GM23338 (cell line): ENCODE measurements around the gene DLG4. TPM values are rescaled to one million over a fixed set of nuclear protein-coding genes. Genes with fewer than 3 reads are reported as not detected.

Experiments
- ATAC-seq: fragments of 200-7000 bp; cut with Tn5 transposase; 3 replicates; pipeline ENCODE4 v1.9.1; 2020
- DNase-seq: peaks from one replicate; pipeline ENCODE4 v3.0.0-alpha.2; 2015; ENCODE audit warnings: low spot score
- H2AFZ ChIP-seq: fragments of 200-600 bp; sonication (generic); 2 replicates; pipeline ENCODE4 v1.8.0; 2016; ENCODE audit warnings: antibody characterized with exemption, mild to moderate bottlenecking, moderate library complexity
- H3F3A ChIP-seq: fragments of 200-600 bp; sonication (generic); replicated peaks from 2 replicates; pipeline ENCODE4 v1.8.0; 2017; ENCODE audit warnings: antibody characterized with exemption, mixed run types, low read depth
- H3K27ac ChIP-seq: fragments of 200-600 bp; sonication (generic); 2 replicates; pipeline ENCODE4 v1.6.1; 2016; ENCODE audit warnings: low read depth
- H3K27me3 ChIP-seq: fragments of 200-600 bp; sonication (generic); 2 replicates; pipeline ENCODE4 v1.8.0; 2016; ENCODE audit warnings: mild to moderate bottlenecking, mixed run types, moderate library complexity; ENCODE audit not compliant: insufficient read depth
- H3K36me3 ChIP-seq: fragments of 200-600 bp; sonication (generic); 2 replicates; pipeline ENCODE4 v1.8.0; 2016; ENCODE audit warnings: mild to moderate bottlenecking; ENCODE audit not compliant: insufficient read depth
- H3K4me1 ChIP-seq: fragments of 200-600 bp; sonication (generic); 2 replicates; pipeline ENCODE4 v1.8.0; 2016; ENCODE audit warnings: mild to moderate bottlenecking, moderate library complexity; ENCODE audit not compliant: insufficient read depth
- H3K4me2 ChIP-seq: fragments of 200-600 bp; sonication (generic); 2 replicates; pipeline ENCODE4 v1.7.1; 2017; ENCODE audit warnings: mixed run types
- H3K4me3 ChIP-seq: fragments of 200-600 bp; sonication (generic); 2 replicates; pipeline ENCODE4 v1.6.1; 2016; ENCODE audit warnings: mixed run types
- H3K79me2 ChIP-seq: fragments of 200-600 bp; sonication (generic); replicated peaks from 2 replicates; pipeline ENCODE4 v1.8.0; 2017; ENCODE audit warnings: mild to moderate bottlenecking; ENCODE audit not compliant: insufficient read depth
- H3K9me2 ChIP-seq: fragments of 200-600 bp; sonication (generic); 2 replicates; pipeline ENCODE4 v1.8.0; 2017; ENCODE audit not compliant: insufficient read depth
- H4K20me1 ChIP-seq: fragments of 200-600 bp; sonication (generic); replicated peaks from 2 replicates; pipeline ENCODE4 v1.8.0; 2017; ENCODE audit warnings: mild to moderate bottlenecking; ENCODE audit not compliant: insufficient read depth
- H3K27ac Mint-ChIP-seq: 2 replicates; pipeline ENCODE4 v1.8.0; 2020; ENCODE audit warnings: inconsistent platforms, mild to moderate bottlenecking, moderate library complexity, mixed read lengths
- H3K27me3 Mint-ChIP-seq: 3 replicates; pipeline ENCODE4 v1.8.0; 2022; ENCODE audit warnings: low read depth, mild to moderate bottlenecking, moderate library complexity, mixed read lengths, inconsistent platforms; ENCODE audit not compliant: insufficient read depth, poor library complexity
- H3K36me3 Mint-ChIP-seq: 3 replicates; pipeline ENCODE4 v1.8.0; 2021; ENCODE audit warnings: low read depth, mild to moderate bottlenecking, inconsistent platforms, moderate library complexity, mixed read lengths
- H3K4me1 Mint-ChIP-seq: 3 replicates; pipeline ENCODE4 v1.8.0; 2020; ENCODE audit warnings: mild to moderate bottlenecking, inconsistent platforms, mixed read lengths
- H3K4me3 Mint-ChIP-seq: 3 replicates; pipeline ENCODE4 v1.8.0; 2021; ENCODE audit warnings: moderate library complexity, mild to moderate bottlenecking, inconsistent platforms, mixed read lengths
- H3K9me3 Mint-ChIP-seq: 3 replicates; pipeline ENCODE4 v1.8.0; 2020; ENCODE audit warnings: moderate library complexity, mild to moderate bottlenecking, inconsistent platforms, mixed read lengths
- CREB1 ChIP-seq: fragments of 250-450 bp; sonication (Bioruptor Pico); IDR thresholded peaks from 2 replicates; pipeline ENCODE4 v1.5.0; 2020; ENCODE audit warnings: low read depth, mild to moderate bottlenecking, moderate library complexity
- CTCF ChIP-seq, 2 experiments: fragments of 200-600 bp in 1 of 2; sonication (generic) in 1 of 2; conservative IDR thresholded peaks; 2 replicates each; pipeline versions ENCODE4 v1.5.1 to v1.6.1; 2016 to 2017; ENCODE audit warnings: antibody characterized with exemption in 2 of 2, low read depth in 2 of 2, mild to moderate bottlenecking in 2 of 2, moderate library complexity in 1 of 2
- ETS1 ChIP-seq: IDR thresholded peaks from 2 replicates; pipeline ENCODE4 v1.6.1; 2016; ENCODE audit warnings: antibody characterized with exemption
- JUNB ChIP-seq: IDR thresholded peaks from one replicate; pipeline ENCODE4 v1.6.1; 2016; ENCODE audit warnings: antibody characterized with exemption; ENCODE audit not compliant: unreplicated experiment
- POLR2AphosphoS5 ChIP-seq: IDR thresholded peaks from 2 replicates; pipeline ENCODE4 v1.6.1; 2016; ENCODE audit warnings: antibody characterized with exemption, low read depth
- ZNF462 ChIP-seq: fragments of 250-450 bp; sonication (Bioruptor Pico); IDR thresholded peaks from 2 replicates; pipeline ENCODE4 v1.5.0; 2020; ENCODE audit warnings: mild to moderate bottlenecking, moderate library complexity
- polyA plus RNA-seq: library from polyadenylated mRNA; unstranded; fragments of >200 nt; fragmentation: Nextera tagmentation; extraction: Ambion mirVana; gene quantifications from 2 replicates; pipeline ENCODE4 v1.2.1, GENCODE V29; 2016
- total RNA-seq: library from RNA; depleted of rRNA; stranded (reverse); fragments of >200 nt; shearing (Covaris generic); gene quantifications from 2 replicates; pipeline ENCODE4 v1.2.3, GENCODE V29; 2014

Gene DLG4
- total and polyA plus RNA-seq, 2 experiments from 2014 or later, result 11.1 to 31.0 TPM

- Histone ChIP-seq H3K27me3 (no peaks in the 10 kb centered on the region), H3K4me2 (peak within 1 kb of the TSS; percentile 100), H3K4me1 (peaks cover 13% of the 10 kb centered on the region), H4K20me1 (peaks cover 15% of the 10 kb centered on the region; the same call in 1 of the 2 replicates), H3K79me2 (peaks cover 27% of the 10 kb centered on the region), H3K4me3 (peak within 1 kb of the TSS; percentile 99), H3K27ac (peak within 1 kb of the TSS; percentile 99), H3K9me2 (no peaks in the 10 kb centered on the region), H2AFZ (peak within 1 kb of the TSS; percentile 100), H3F3A (peaks cover 22% of the 10 kb centered on the region), H3K36me3 (peaks cover 9% of the 10 kb centered on the region)
- Mint-ChIP-seq H3K4me3 (peak within 1 kb of the TSS; percentile 91), H3K4me1 (peaks cover 35% of the 10 kb centered on the region), H3K27me3 (peaks cover 27% of the 10 kb centered on the region), H3K9me3 (no peaks in the 10 kb centered on the region; the same call in 2 of the 3 replicates), H3K27ac (peak within 1 kb of the TSS; percentile 99), H3K36me3 (peaks cover 30% of the 10 kb centered on the region)
- ATAC-seq (peak; percentile 64), DNase-seq (peak; percentile 98)
- TF ChIP-seq POLR2AphosphoS5 (peak; percentile 96), ETS1 (no peak), CREB1 (peak; percentile 92), CTCF (conservative IDR thresholded peaks at IDR 0.05; ENCODE audit: low read depth in 2 of 2) (peak; percentile 12 to 47; a peak in 2 of 4 replicates)
Observed at GRCh38 chr17:7262192-7262934, 42.7 kb upstream of the DLG4 start, which contains the start of gene CLDN7. CLDN7 (minus strand) TSS chr17:7262478; CDS start chr17:7262043, 435 bp downstream.

- Mint-ChIP-seq H3K4me3 (peak overlapping the region; percentile 91), H3K36me3 (peaks cover 38% of the 10 kb centered on the region), H3K27me3 (peaks cover 30% of the 10 kb centered on the region), H3K9me3 (no peaks in the 10 kb centered on the region; the same call in 2 of the 3 replicates), H3K4me1 (peaks cover 32% of the 10 kb centered on the region), H3K27ac (peak overlapping the region; percentile 99)
- Histone ChIP-seq H3K27ac (peak overlapping the region; percentile 99), H3F3A (peaks cover 22% of the 10 kb centered on the region), H3K36me3 (peaks cover 9% of the 10 kb centered on the region), H3K4me3 (peak overlapping the region; percentile 99), H3K9me2 (no peaks in the 10 kb centered on the region), H3K4me1 (peaks cover 13% of the 10 kb centered on the region), H3K27me3 (no peaks in the 10 kb centered on the region), H2AFZ (no peak overlapping the region), H3K79me2 (peaks cover 27% of the 10 kb centered on the region), H3K4me2 (peak overlapping the region; percentile 100), H4K20me1 (peaks cover 15% of the 10 kb centered on the region; the same call in 1 of the 2 replicates)
- peak; percentile 1 for ATAC-seq
- no peak for TF ChIP-seq ZNF462 (CRISPR knock-in tag)
- no peak for TF ChIP-seq JUNB
- DNase-seq, result peak; percentile 20
Observed at GRCh38 chr17:7261379-7262191, 41.9 kb upstream of the DLG4 start.
